H9 (cell line): Measurements from ENCODE around the gene MUCL3. TPM values are rescaled to one million over a fixed set of nuclear protein-coding genes. Genes with fewer than 3 reads are reported as not detected.

ENCODE experiments used
- DNase-seq: peaks from one replicate; pipeline ENCODE4 v3.0.0-alpha.2; 2017
- H2AFZ ChIP-seq: one replicate; pipeline ENCODE4 v1.6.1; 2013; ENCODE audit warnings: mild to moderate bottlenecking, low read length, control low read depth, moderate library complexity
- H2AK5ac ChIP-seq: 2 replicates; pipeline ENCODE4 v1.6.1; 2013; ENCODE audit warnings: low read length, control low read depth, mixed read lengths; ENCODE audit not compliant: insufficient read length
- H2BK120ac ChIP-seq: one replicate; pipeline ENCODE4 v1.6.1; 2013; ENCODE audit warnings: low read depth, mild to moderate bottlenecking, low read length, control low read depth, inconsistent platforms; ENCODE audit not compliant: poor library complexity, severe bottlenecking
- H2BK12ac ChIP-seq: 2 replicates; pipeline ENCODE4 v1.6.1; 2013; ENCODE audit warnings: low read length, control low read depth, mixed read lengths, low read depth; ENCODE audit not compliant: insufficient read length
- H2BK15ac ChIP-seq: 2 replicates; pipeline ENCODE4 v1.6.1; 2013; ENCODE audit warnings: low read depth, low read length, control low read depth
- H2BK20ac ChIP-seq: one replicate; pipeline ENCODE4 v1.6.1; 2013; ENCODE audit warnings: low read depth, mild to moderate bottlenecking, low read length, control low read depth, inconsistent platforms; ENCODE audit not compliant: poor library complexity, severe bottlenecking
- H2BK5ac ChIP-seq: 2 replicates; pipeline ENCODE4 v1.6.1; 2013; ENCODE audit warnings: low read length, control low read depth, mixed read lengths; ENCODE audit not compliant: insufficient read length
- H3K14ac ChIP-seq: 2 replicates; pipeline ENCODE4 v1.6.1; 2013; ENCODE audit warnings: low read length, control low read depth; ENCODE audit not compliant: insufficient read depth
- H3K18ac ChIP-seq: 2 replicates; pipeline ENCODE4 v1.6.1; 2013; ENCODE audit warnings: low read depth, mild to moderate bottlenecking, mixed read lengths, low read length, control low read depth; ENCODE audit not compliant: insufficient read length
- H3K23ac ChIP-seq: 2 replicates; pipeline ENCODE4 v1.6.1; 2013; ENCODE audit warnings: low read length, control low read depth, mixed read lengths, low read depth; ENCODE audit not compliant: insufficient read length
- H3K23me2 ChIP-seq: 2 replicates; pipeline ENCODE4 v1.6.1; 2013; ENCODE audit warnings: low read depth, mild to moderate bottlenecking, mixed read lengths, low read length, control low read depth; ENCODE audit not compliant: insufficient read length, poor library complexity, severe bottlenecking
- H3K27ac ChIP-seq: 2 replicates; pipeline ENCODE4 v1.5.1; 2013; ENCODE audit warnings: low read length, control low read depth, mixed read lengths, low read depth; ENCODE audit not compliant: insufficient read length
- H3K27me3 ChIP-seq: 2 replicates; pipeline ENCODE4 v1.6.1; 2013; ENCODE audit warnings: low read length, control low read depth, inconsistent platforms; ENCODE audit not compliant: insufficient read depth
- H3K4ac ChIP-seq: 2 replicates; pipeline ENCODE4 v1.6.1; 2013; ENCODE audit warnings: low read depth, mild to moderate bottlenecking, control low read depth, inconsistent platforms, low read length, moderate library complexity
- H3K4me1 ChIP-seq: 2 replicates; pipeline ENCODE4 v1.6.1; 2013; ENCODE audit warnings: low read length, control low read depth, inconsistent platforms; ENCODE audit not compliant: insufficient read depth
- H3K4me2 ChIP-seq: 2 replicates; pipeline ENCODE4 v1.6.1; 2013; ENCODE audit warnings: low read length, control low read depth, mixed read lengths; ENCODE audit not compliant: insufficient read length, insufficient read depth
- H3K56ac ChIP-seq: 2 replicates; pipeline ENCODE4 v1.6.1; 2013; ENCODE audit warnings: low read depth, mild to moderate bottlenecking, mixed read lengths, low read length, control low read depth; ENCODE audit not compliant: insufficient read length
- H3K79me1 ChIP-seq: 2 replicates; pipeline ENCODE4 v1.6.1; 2013; ENCODE audit warnings: low read depth, mild to moderate bottlenecking, moderate library complexity, low read length, control low read depth, inconsistent platforms; ENCODE audit not compliant: insufficient read depth, poor library complexity, severe bottlenecking
- H3K79me2 ChIP-seq: 2 replicates; pipeline ENCODE4 v1.6.1; 2013; ENCODE audit warnings: low read length, control low read depth, inconsistent platforms; ENCODE audit not compliant: insufficient read depth
- H3K9ac ChIP-seq: 2 replicates; pipeline ENCODE4 v1.6.1; 2013; ENCODE audit warnings: low read length, control low read depth, mixed read lengths; ENCODE audit not compliant: insufficient read length; ENCODE audit errors: extremely low read depth
- H3K9me3 ChIP-seq: one replicate; pipeline ENCODE4 v1.6.1; 2013; ENCODE audit warnings: low read depth, low read length, inconsistent platforms; ENCODE audit not compliant: control insufficient read depth
- H3T11ph ChIP-seq: one replicate; pipeline ENCODE4 v1.6.1; 2013; ENCODE audit warnings: mild to moderate bottlenecking, low read length, control low read depth, inconsistent platforms
- H4K20me1 ChIP-seq: one replicate; pipeline ENCODE4 v1.6.1; 2013; ENCODE audit not compliant: control insufficient read depth, insufficient read length, insufficient read depth
- H4K5ac ChIP-seq: 2 replicates; pipeline ENCODE4 v1.6.1; 2013; ENCODE audit warnings: low read depth, mild to moderate bottlenecking, mixed read lengths, low read length, control low read depth; ENCODE audit not compliant: insufficient read length
- H4K8ac ChIP-seq: replicated peaks from 2 replicates; pipeline ENCODE4 v1.6.1; 2013; ENCODE audit warnings: low read length, control low read depth, mixed read lengths, low read depth; ENCODE audit not compliant: insufficient read length
- H4K91ac ChIP-seq: 2 replicates; pipeline ENCODE4 v1.6.1; 2013; ENCODE audit warnings: low read depth, mild to moderate bottlenecking, moderate library complexity, mixed read lengths, low read length, control low read depth; ENCODE audit not compliant: insufficient read length
- H3K27ac Mint-ChIP-seq, 3 experiments: 2 replicates in 2 of 3; 3 replicates in 1 of 3; pipeline ENCODE4 v1.8.0; 2020 to 2021; ENCODE audit warnings: mixed read lengths in 3 of 3, mild to moderate bottlenecking in 1 of 3, moderate library complexity in 1 of 3
- H3K27me3 Mint-ChIP-seq: 2 replicates; pipeline ENCODE4 v1.8.0; 2021; ENCODE audit warnings: low read depth, mild to moderate bottlenecking, moderate library complexity, mixed read lengths
- H3K36me3 Mint-ChIP-seq, 3 experiments: 2 replicates in 2 of 3; 3 replicates in 1 of 3; pipeline ENCODE4 v1.8.0; 2020 to 2021; ENCODE audit warnings: low read depth in 3 of 3, mixed read lengths in 3 of 3; ENCODE audit not compliant: insufficient read depth in 1 of 3
- H3K4me1 Mint-ChIP-seq, 2 experiments: 2 replicates each; pipeline ENCODE4 v1.8.0; 2020; ENCODE audit warnings: mixed read lengths in 2 of 2
- H3K4me3 Mint-ChIP-seq, 2 experiments: 2 replicates in 1 of 2; 3 replicates in 1 of 2; pipeline ENCODE4 v1.8.0; 2020 to 2021; ENCODE audit warnings: mild to moderate bottlenecking in 2 of 2, mixed read lengths in 2 of 2, moderate library complexity in 1 of 2
- H3K9me3 Mint-ChIP-seq, 2 experiments: 2 replicates in 1 of 2; 3 replicates in 1 of 2; pipeline ENCODE4 v1.8.0; 2020; ENCODE audit warnings: mild to moderate bottlenecking in 2 of 2, mixed read lengths in 2 of 2, moderate library complexity in 1 of 2
- CTCF ChIP-seq: fragments of 200-600 bp; sonication (generic); conservative IDR thresholded peaks from 3 replicates; pipeline ENCODE4 v1.8.0; 2021; ENCODE audit warnings: antibody characterized with exemption, mild to moderate bottlenecking
- WGBS: extraction: QIAGEN DNeasy Blood & Tissue Kit; methylation state at CpG from one replicate; pipeline ENCODE4 v1.1.7; 2013; ENCODE audit warnings: missing lambda C conversion rate, low lambda C conversion rate, mixed read lengths; ENCODE audit not compliant: insufficient read length; ENCODE audit errors: extremely low coverage; 5-methylcytosine and 5-hydroxymethylcytosine counted together
- total RNA-seq: library from RNA; stranded (reverse); gene quantifications from 2 replicates; pipeline ENCODE4 v1.2.1, GENCODE V29; 2021

The MUCL3 gene
- total RNA-seq, 1 experiment from 2014 or later, result 0.15 TPM

- H3K9ac ChIP-seq, result no peak overlapping the region
- H4K8ac ChIP-seq, result no peak overlapping the region
- no peak overlapping the region for H4K91ac ChIP-seq
- no CpG with 5 or more reads among the region's 6 CpGs for WGBS
- no peak overlapping the region for H4K5ac ChIP-seq
- Mint-ChIP-seq H3K36me3 (peaks cover 12 to 16% (median 16%) of the 10 kb centered on the region in 3 experiments; a peak in 6 of 7 replicates), H3K27ac (no peak overlapping the region), H3K27me3 (peaks cover 2% of the 10 kb centered on the region), H3K4me1 (peaks cover 10 to 24% of the 10 kb centered on the region in 2 experiments), H3K9me3 (peaks cover 13 to 14% of the 10 kb centered on the region in 2 experiments; a peak in 4 of 5 replicates), H3K4me3 (no peak overlapping the region)
- no peak overlapping the region for H2BK20ac ChIP-seq
- no peaks in the 10 kb centered on the region for H4K20me1 ChIP-seq
- H2AFZ ChIP-seq, result no peak overlapping the region
- no peaks in the 10 kb centered on the region for H3K79me2 ChIP-seq
- H3K56ac ChIP-seq, result no peak overlapping the region
- H3T11ph ChIP-seq, result no peak overlapping the region
- no peak for DNase-seq
- H3K23ac ChIP-seq, result no peak overlapping the region
- H2BK15ac ChIP-seq, result no peak overlapping the region
- TF ChIP-seq CTCF, result no peak
- H3K23me2 ChIP-seq, result no peaks in the 10 kb centered on the region
- H3K4me2 ChIP-seq, result no peak overlapping the region
- H2AK5ac ChIP-seq, result no peak overlapping the region
- no peak overlapping the region for H3K18ac ChIP-seq
- no peak overlapping the region for H2BK12ac ChIP-seq
- no peaks in the 10 kb centered on the region for H3K79me1 ChIP-seq
- H3K9me3 ChIP-seq, result no peaks in the 10 kb centered on the region
- H2BK5ac ChIP-seq, result no peak overlapping the region
- H3K4ac ChIP-seq, result no peak overlapping the region
- H3K4me1 ChIP-seq, result peaks cover 2% of the 10 kb centered on the region; the same call in 1 of the 2 replicates
- no peak overlapping the region for H3K27ac ChIP-seq
- no peak overlapping the region for H3K14ac ChIP-seq
- H2BK120ac ChIP-seq, result no peak overlapping the region
- no peaks in the 10 kb centered on the region; the same call in 1 of the 2 replicates for H3K27me3 ChIP-seq
These were observed 8.0 kb upstream of the MUCL3 start for GRCh38 chr6:30932665-30933365.
